Activated T-helper 1 cell treated with anti-CD3 and anti-CD28 coated beads, Interleukin-12 subunit alpha, Interleukin-12 subunit beta, Interleukin-2, Interleukin-4 antibody, amounts not matched to agents 30 ng/mL and 10 ng/mL and 1 ng/mL, durations not matched to agents 14 hours and 24 hours and 36 hours (primary cell): ENCODE data around the gene SLC35F3. TPM values are rescaled to one million over a fixed set of nuclear protein-coding genes. Genes with fewer than 3 reads are reported as not detected.

Source experiments
- DNase-seq: peaks from one replicate; pipeline ENCODE4 v3.0.0; 2021; ENCODE audit warnings: low spot score
- H3K27ac Mint-ChIP-seq: one replicate; pipeline ENCODE4 v1.8.0; 2021; ENCODE audit warnings: mild to moderate bottlenecking, mixed read lengths
- H3K27me3 Mint-ChIP-seq: one replicate; pipeline ENCODE4 v1.8.0; 2022; ENCODE audit warnings: mild to moderate bottlenecking, moderate library complexity, mixed read lengths; ENCODE audit not compliant: insufficient read depth
- H3K36me3 Mint-ChIP-seq: one replicate; pipeline ENCODE4 v1.8.0; 2021; ENCODE audit warnings: low read depth, mixed read lengths
- H3K4me1 Mint-ChIP-seq: one replicate; pipeline ENCODE4 v1.8.0; 2021; ENCODE audit warnings: low read depth, mixed read lengths
- H3K4me3 Mint-ChIP-seq: one replicate; pipeline ENCODE4 v1.8.0; 2021; ENCODE audit warnings: mild to moderate bottlenecking, moderate library complexity, mixed read lengths
- H3K9me3 Mint-ChIP-seq: one replicate; pipeline ENCODE4 v1.8.0; 2021; ENCODE audit warnings: mixed read lengths
- intact Hi-C: fragments of 100-400 bp; cut with micrococcal nuclease; formaldehyde crosslinking; loops from one replicate; pipeline ENCODE4 v1.15.1; 2024
- total RNA-seq: library from RNA; stranded (reverse); gene quantifications from 2 replicates; pipeline ENCODE4 v1.2.3, GENCODE V29; 2022

The SLC35F3 gene
- total RNA-seq, 1 donor from 2014 or later: 7.9 TPM

DNA sequence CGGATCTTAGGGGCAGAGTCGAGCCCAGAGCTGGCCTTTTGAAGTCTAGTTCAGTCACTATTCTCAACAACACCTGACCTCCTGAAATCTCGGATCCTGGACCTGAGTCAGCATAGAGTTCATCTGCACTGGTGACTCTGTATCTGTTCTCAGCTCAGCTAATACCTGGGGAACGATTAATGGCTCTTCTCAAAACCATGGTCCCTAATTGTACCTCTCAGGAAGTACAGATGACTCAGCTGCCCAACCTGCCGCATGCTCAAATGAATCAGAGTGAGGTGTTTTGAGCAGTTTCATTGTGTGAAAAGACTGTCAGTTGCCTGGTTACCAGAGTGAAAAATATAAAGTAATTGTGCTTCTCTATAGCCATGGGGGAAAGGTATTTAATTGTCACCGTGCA, 89.2 kb downstream of the SLC35F3 start:
- H3K4me1 Mint-ChIP-seq: no peaks in the 10 kb centered on the region
- H3K27ac Mint-ChIP-seq: no peak overlapping the region
- no peaks in the 10 kb centered on the region for H3K36me3 Mint-ChIP-seq
- intact Hi-C loops: no loop called here
- no peak for DNase-seq
- H3K27me3 Mint-ChIP-seq: peaks cover 10% of the 10 kb centered on the region
- no peaks in the 10 kb centered on the region for H3K9me3 Mint-ChIP-seq
- H3K4me3 Mint-ChIP-seq: no peak overlapping the region

DNA sequence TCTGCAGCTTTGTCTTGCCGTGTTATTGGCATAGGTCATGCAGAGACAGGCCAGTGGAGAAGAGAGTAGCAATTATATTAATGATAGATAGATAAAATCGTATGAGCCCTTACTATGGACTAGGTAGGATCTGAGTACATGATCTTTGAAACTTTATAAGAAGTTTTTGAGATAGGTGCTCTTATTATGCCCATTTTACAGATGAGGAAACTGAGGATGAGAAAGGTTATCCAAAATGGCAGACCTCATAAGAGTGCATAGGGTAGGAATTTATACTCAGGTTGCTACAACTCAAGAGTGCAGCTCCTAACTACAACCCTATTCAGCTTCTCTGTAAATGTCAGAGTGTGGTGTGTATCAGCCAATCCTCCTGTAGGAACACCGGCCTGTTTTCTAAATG, 89.6 kb downstream of the SLC35F3 start:
- Mint-ChIP-seq H3K27ac (no peak overlapping the region), H3K9me3 (no peaks in the 10 kb centered on the region), H3K4me3 (no peak overlapping the region), H3K4me1 (no peaks in the 10 kb centered on the region), H3K27me3 (peaks cover 10% of the 10 kb centered on the region), H3K36me3 (no peaks in the 10 kb centered on the region)
- no peak for DNase-seq
- intact Hi-C loops: no loop called here

- Mint-ChIP-seq H3K27me3 (peaks cover 9% of the 10 kb centered on the region), H3K4me3 (no peak overlapping the region), H3K9me3 (no peaks in the 10 kb centered on the region), H3K4me1 (no peaks in the 10 kb centered on the region), H3K36me3 (no peaks in the 10 kb centered on the region), H3K27ac (no peak overlapping the region)
- intact Hi-C loops: no loop called here
- DNase-seq: no peak
Measured at GRCh38 chr1:233998456-233998855, 94.0 kb downstream of the SLC35F3 start.

DNA sequence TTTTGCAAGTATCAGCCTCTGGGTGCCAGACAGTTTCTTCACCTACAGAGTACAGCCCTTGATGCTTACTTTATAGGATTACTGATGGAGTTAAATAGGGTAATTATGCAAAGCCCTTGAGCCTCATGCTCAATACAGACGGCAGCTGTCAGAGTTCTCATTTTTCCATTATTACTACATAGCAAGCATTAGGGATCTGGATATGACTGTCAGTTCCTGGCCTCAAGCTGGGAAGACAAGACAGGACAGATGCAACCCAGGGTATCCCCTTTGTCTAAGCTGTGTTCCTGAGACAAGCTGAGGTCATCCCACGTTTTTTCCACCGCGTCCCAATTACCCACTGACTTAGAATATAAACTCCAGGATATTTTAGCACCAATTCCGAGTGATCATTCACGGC, 94.4 kb downstream of the SLC35F3 start:
- Mint-ChIP-seq H3K27ac (no peak overlapping the region), H3K9me3 (no peaks in the 10 kb centered on the region), H3K4me1 (no peaks in the 10 kb centered on the region), H3K36me3 (no peaks in the 10 kb centered on the region), H3K27me3 (peaks cover 9% of the 10 kb centered on the region), H3K4me3 (no peak overlapping the region)
- intact Hi-C loops: no loop called here
- no peak for DNase-seq

DNA sequence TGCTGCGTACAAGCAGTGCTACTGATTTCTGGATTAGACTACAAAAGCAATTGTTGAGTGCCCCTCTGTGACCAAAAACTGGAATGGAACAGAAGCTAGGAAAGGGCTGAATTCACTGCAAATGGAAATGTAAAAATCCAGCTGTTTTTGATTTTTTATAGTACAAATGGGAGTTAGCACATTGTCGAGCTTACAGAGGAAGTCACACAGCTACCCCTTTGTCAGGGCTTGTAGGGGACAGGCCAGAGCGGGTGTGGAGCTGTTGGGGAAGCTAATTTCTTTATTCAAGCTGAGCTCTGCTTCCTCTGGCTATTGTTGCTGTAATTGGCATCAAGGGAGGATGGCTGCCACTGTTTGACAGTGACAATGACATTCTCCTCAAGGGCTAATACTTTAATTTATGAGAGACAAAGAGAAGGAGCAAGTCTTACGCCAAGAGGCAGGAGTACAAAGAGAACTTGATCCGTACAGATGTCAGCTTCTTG, 96.1 kb downstream of the SLC35F3 start:
- Mint-ChIP-seq H3K4me3 (no peak overlapping the region), H3K27me3 (peaks cover 4% of the 10 kb centered on the region), H3K27ac (no peak overlapping the region), H3K9me3 (no peaks in the 10 kb centered on the region), H3K36me3 (no peaks in the 10 kb centered on the region), H3K4me1 (no peaks in the 10 kb centered on the region)
- intact Hi-C loops: no loop called here
- no peak for DNase-seq

DNA sequence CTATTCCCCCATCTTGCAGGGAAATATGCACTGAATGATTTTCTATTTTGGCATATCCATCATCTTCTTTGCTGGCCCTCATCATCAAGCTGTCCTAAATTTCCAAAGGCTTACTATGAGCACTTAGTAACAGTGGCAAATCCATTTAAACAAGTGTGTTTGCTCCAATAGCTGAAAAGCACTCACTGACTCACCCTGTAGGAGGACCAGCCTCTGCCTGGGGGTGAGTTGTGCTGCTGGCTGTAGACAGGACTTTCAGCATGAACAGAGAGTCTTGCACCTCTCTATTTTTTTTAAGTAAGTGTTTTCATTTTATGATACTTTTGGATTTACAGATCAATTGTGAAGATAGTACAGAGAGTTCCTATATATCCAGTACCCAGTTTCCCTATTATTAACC, 97.3 kb downstream of the SLC35F3 start:
- intact Hi-C loops: no loop called here
- H3K27ac Mint-ChIP-seq: no peak overlapping the region
- no peaks in the 10 kb centered on the region for H3K9me3 Mint-ChIP-seq

GRCh38 chr1:234004591-234004990, 100.1 kb downstream of the SLC35F3 start:
- DNase-seq: no peak
- Mint-ChIP-seq H3K27ac (no peak overlapping the region), H3K4me1 (no peaks in the 10 kb centered on the region), H3K27me3 (peaks cover 2% of the 10 kb centered on the region), H3K9me3 (no peaks in the 10 kb centered on the region), H3K36me3 (no peaks in the 10 kb centered on the region), H3K4me3 (no peak overlapping the region)
- intact Hi-C loops: no loop called here

More for the DNA sequence above, 97.3 kb downstream of the SLC35F3 start:
- Mint-ChIP-seq H3K4me3 (no peak overlapping the region), H3K4me1 (no peaks in the 10 kb centered on the region), H3K36me3 (no peaks in the 10 kb centered on the region), H3K27me3 (peaks cover 2% of the 10 kb centered on the region)
- DNase-seq: no peak

GRCh38 chr1:234007684-234008083, 103.2 kb downstream of the SLC35F3 start:
- no peaks in the 10 kb centered on the region for H3K9me3 Mint-ChIP-seq
- no peak overlapping the region for H3K27ac Mint-ChIP-seq
- H3K4me3 Mint-ChIP-seq: no peak overlapping the region
- peaks cover 6% of the 10 kb centered on the region for H3K27me3 Mint-ChIP-seq
- H3K4me1 Mint-ChIP-seq: no peaks in the 10 kb centered on the region
- H3K36me3 Mint-ChIP-seq: no peaks in the 10 kb centered on the region
- DNase-seq: no peak
- intact Hi-C loops: no loop called here

DNA sequence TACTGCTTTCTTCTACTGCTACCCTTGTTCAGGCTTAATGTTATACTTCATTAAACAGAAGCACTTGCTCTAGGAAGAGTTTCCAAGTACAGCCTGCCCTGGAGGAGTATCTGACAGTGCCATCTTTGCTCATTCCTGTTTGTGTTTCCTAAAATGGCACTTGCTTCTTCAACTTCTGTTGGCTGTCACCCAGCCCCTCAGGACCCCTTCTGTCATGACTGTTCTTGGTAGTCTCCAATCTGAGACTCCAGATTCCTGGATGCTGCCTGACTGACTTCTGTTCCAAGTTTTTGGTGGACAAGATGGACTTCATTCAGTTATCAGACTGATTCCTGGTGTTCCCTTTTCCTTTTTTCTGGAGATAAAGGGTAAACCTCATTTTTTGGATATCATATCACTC, 104.1 kb downstream of the SLC35F3 start:
- H3K27me3 Mint-ChIP-seq: peaks cover 10% of the 10 kb centered on the region
- H3K27ac Mint-ChIP-seq: no peak overlapping the region
- no peaks in the 10 kb centered on the region for H3K4me1 Mint-ChIP-seq
- DNase-seq: no peak
- H3K4me3 Mint-ChIP-seq: no peak overlapping the region
- H3K9me3 Mint-ChIP-seq: no peaks in the 10 kb centered on the region
- no peaks in the 10 kb centered on the region for H3K36me3 Mint-ChIP-seq
- intact Hi-C loops: no loop called here

DNA sequence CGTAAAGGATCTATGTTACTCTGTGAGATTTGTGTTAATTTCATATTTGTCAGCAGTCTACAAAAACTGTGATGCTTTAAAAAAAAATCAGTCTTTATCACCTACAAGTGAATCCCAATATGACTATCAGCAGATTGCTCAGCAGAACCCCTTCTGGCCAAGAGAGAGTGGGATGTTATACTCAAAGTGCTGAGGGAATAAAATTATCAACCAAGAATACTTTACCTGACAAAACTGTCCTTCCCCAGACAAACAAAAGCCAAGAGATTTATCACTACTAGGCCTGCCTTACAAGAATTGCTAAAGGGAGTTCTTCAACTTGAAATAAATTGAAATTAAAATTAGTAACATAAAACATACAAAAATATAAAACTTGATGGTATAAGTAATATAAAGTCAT, 105.2 kb downstream of the SLC35F3 start:
- no peaks in the 10 kb centered on the region for H3K4me1 Mint-ChIP-seq

GRCh38 chr1:234014208-234014607, 109.7 kb downstream of the SLC35F3 start:
- no peaks in the 10 kb centered on the region for H3K36me3 Mint-ChIP-seq
- intact Hi-C loops: no loop called here
- no peak for DNase-seq
- H3K27me3 Mint-ChIP-seq: peaks cover 15% of the 10 kb centered on the region
- H3K27ac Mint-ChIP-seq: no peak overlapping the region
- H3K4me1 Mint-ChIP-seq: no peaks in the 10 kb centered on the region
- no peaks in the 10 kb centered on the region for H3K9me3 Mint-ChIP-seq
- no peak overlapping the region for H3K4me3 Mint-ChIP-seq

More for the DNA sequence above, 105.2 kb downstream of the SLC35F3 start:
- intact Hi-C loops: no loop called here
- H3K36me3 Mint-ChIP-seq: no peaks in the 10 kb centered on the region
- H3K9me3 Mint-ChIP-seq: no peaks in the 10 kb centered on the region
- no peak overlapping the region for H3K27ac Mint-ChIP-seq
- DNase-seq: no peak
- H3K27me3 Mint-ChIP-seq: peaks cover 12% of the 10 kb centered on the region
- no peak overlapping the region for H3K4me3 Mint-ChIP-seq

- Mint-ChIP-seq H3K27me3 (peaks cover 6% of the 10 kb centered on the region), H3K9me3 (no peaks in the 10 kb centered on the region), H3K4me3 (no peak overlapping the region), H3K36me3 (no peaks in the 10 kb centered on the region), H3K4me1 (no peaks in the 10 kb centered on the region), H3K27ac (no peak overlapping the region)
- intact Hi-C loops: no loop called here
- DNase-seq: no peak
Measured at GRCh38 chr1:234018816-234019215, 114.3 kb downstream of the SLC35F3 start.

- no peaks in the 10 kb centered on the region for H3K9me3 Mint-ChIP-seq
- H3K27me3 Mint-ChIP-seq: peaks cover 5% of the 10 kb centered on the region
- H3K27ac Mint-ChIP-seq: no peak overlapping the region
- intact Hi-C loops: no loop called here
- no peaks in the 10 kb centered on the region for H3K36me3 Mint-ChIP-seq
- no peak overlapping the region for H3K4me3 Mint-ChIP-seq
- DNase-seq: no peak
- no peaks in the 10 kb centered on the region for H3K4me1 Mint-ChIP-seq
Measured at GRCh38 chr1:234019387-234019786, 114.9 kb downstream of the SLC35F3 start.

DNA sequence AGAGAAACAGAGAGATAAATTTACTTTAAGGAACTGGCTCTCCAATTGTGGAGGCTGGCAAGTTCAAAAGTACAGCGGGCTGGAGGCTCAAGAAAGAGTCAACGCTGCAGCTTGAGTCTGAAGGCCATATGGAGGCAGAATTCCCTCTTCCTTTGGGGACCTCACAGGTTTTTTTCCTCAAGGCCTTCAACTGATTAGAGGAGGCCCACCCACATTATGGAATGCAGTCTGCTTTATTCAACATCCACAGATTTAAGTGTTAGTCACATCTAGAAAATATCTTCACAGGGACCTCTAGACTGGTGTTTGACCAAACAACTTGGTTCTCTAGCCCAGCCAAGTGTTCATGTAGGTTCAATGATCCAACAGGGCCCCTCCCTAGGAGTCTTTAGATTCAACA, 117.8 kb downstream of the SLC35F3 start:
- Mint-ChIP-seq H3K4me1 (no peaks in the 10 kb centered on the region), H3K9me3 (no peaks in the 10 kb centered on the region), H3K36me3 (no peaks in the 10 kb centered on the region), H3K27me3 (peaks cover 5% of the 10 kb centered on the region), H3K4me3 (no peak overlapping the region), H3K27ac (no peak overlapping the region)
- intact Hi-C loops: no loop called here
- no peak for DNase-seq
